AG09309 (cell line): ENCODE results near the gene CYBA.

Source experiments
- DNase-seq: peaks from one replicate; pipeline ENCODE4 v3.0.0-alpha.2; 2010; ENCODE audit warnings: low read depth
- H3K4me3 ChIP-seq: 2 replicates; pipeline ENCODE4 v1.5.1; 2011; ENCODE audit warnings: mild to moderate bottlenecking, low read depth, low read length, moderate library complexity; ENCODE audit not compliant: control insufficient read depth
- CTCF ChIP-seq: IDR thresholded peaks from 2 replicates; pipeline ENCODE4 v1.5.1; 2011; ENCODE audit warnings: mild to moderate bottlenecking, low read depth, low read length, inconsistent platforms; ENCODE audit not compliant: insufficient read depth, control insufficient read depth; ENCODE audit errors: missing control alignments

The CYBA gene

DNA sequence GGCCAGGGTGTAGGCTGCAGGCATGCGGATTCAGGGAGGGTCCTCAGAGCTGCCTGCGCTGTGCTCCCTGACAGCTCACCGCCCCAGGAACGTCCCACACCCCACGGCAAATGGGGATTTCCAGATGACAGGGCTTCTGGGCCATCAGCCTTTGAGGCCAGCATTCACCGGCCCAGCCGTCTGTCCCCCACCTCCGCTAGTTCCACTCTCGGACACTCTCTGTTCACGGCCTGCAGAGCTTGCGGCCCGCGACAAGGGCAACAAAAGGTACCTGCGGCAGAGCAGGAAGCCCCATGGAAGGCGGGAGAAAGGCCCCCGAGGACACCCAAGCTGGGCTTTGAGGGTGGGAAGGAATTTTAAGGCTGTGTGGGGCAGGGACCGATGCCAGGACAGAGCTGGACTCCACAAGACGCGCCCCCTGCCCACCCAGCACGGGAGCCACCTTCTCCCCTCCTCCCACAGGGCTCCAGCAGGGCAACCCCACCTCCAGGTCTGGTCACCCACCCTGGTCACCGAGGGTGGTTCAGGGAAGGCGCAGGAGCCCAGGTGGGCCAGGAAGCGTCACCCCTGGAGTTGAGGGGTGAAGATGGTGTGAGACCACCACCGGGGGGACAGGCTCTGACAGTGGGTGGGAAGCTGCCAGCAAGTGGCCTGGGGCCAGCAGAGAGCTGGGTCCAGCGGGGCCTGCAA lies 5.6 kb upstream of the CYBA start:
- no peak for TF ChIP-seq CTCF
- no peak overlapping the region for H3K4me3 ChIP-seq
- no peak for DNase-seq

- no peak for DNase-seq
- H3K4me3 ChIP-seq: no peak overlapping the region
- TF ChIP-seq CTCF: no peak
These were observed 5.0 kb upstream of the CYBA start for GRCh38 chr16:88655733-88656281.

DNA sequence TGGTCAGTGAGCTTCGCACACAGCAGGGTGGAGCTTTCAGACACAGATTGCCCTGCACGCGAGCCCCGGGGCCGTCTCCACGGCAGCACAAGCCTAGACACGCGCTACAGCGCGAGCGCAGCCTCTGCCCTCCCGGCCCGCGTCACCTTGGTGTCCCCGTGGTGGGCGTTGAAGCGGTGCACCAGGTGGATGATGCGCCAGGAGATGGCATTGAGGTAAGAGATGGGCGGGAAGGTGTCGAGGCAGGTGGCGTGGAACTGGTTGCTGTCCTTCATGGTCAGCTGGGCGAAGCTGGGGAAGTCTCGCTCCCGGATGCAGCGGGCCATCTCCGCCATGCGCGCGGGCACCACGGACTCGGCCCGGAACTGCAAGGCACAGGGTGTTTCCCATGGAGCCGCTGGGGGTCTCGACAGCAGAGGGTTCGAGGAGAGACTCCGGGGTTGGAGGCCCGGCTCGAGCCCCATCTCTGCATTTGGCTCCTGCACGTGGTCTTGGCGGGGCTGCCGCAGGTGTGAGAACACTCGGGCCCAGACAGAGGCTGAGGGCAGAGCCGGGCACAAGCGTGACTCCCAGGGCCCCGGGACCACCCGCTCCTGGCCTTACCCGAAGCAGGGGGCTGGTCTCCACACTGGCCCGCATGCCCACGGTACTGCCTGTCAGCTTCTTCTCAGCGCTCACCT lies 4.3 kb upstream of the CYBA start:
- DNase-seq: no peak
- H3K4me3 ChIP-seq: no peak overlapping the region
- no peak for TF ChIP-seq CTCF

GRCh38 chr16:88654363-88655052 lies 3.7 kb upstream of the CYBA start:
- DNase-seq: no peak
- TF ChIP-seq CTCF: no peak
- H3K4me3 ChIP-seq: no peak overlapping the region

GRCh38 chr16:88653596-88654362 lies 2.9 kb upstream of the CYBA start:
- H3K4me3 ChIP-seq: no peak overlapping the region
- no peak for DNase-seq
- TF ChIP-seq CTCF: no peak

GRCh38 chr16:88653101-88653500 lies 2.2 kb upstream of the CYBA start:
- TF ChIP-seq CTCF: no peak
- no peak overlapping the region for H3K4me3 ChIP-seq
- DNase-seq: no peak
